Measurements from ENCODE around the gene FRAT1. TPM values are rescaled to one million over a fixed set of nuclear protein-coding genes. Genes with fewer than 3 reads are reported as not detected.

Gene FRAT1
- total RNA-seq, 6 experiments from 2014 or later = 3.5 to 8.5 (median 7.4) TPM

- DNase-seq (no peak), ATAC-seq (peak in 2 of 4 donors; percentile 12 to 17)
- Histone ChIP-seq H3K4me3 (no peak overlapping the region), H3K27me3 (no peaks in the 10 kb centered on the region), H3K9me3 (no peaks in the 10 kb centered on the region), H3K4me1 (no peaks in the 10 kb centered on the region), H3K36me3 (no peaks in the 10 kb centered on the region), H3K27ac (no peak overlapping the region)
- no peak for TF ChIP-seq POLR2A (IDR thresholded peaks at IDR 0.05)
- TF ChIP-seq, protein P1, sequence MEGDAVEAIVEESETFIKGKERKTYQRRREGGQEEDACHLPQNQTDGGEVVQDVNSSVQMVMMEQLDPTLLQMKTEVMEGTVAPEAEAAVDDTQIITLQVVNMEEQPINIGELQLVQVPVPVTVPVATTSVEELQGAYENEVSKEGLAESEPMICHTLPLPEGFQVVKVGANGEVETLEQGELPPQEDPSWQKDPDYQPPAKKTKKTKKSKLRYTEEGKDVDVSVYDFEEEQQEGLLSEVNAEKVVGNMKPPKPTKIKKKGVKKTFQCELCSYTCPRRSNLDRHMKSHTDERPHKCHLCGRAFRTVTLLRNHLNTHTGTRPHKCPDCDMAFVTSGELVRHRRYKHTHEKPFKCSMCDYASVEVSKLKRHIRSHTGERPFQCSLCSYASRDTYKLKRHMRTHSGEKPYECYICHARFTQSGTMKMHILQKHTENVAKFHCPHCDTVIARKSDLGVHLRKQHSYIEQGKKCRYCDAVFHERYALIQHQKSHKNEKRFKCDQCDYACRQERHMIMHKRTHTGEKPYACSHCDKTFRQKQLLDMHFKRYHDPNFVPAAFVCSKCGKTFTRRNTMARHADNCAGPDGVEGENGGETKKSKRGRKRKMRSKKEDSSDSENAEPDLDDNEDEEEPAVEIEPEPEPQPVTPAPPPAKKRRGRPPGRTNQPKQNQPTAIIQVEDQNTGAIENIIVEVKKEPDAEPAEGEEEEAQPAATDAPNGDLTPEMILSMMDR (IDR thresholded peaks at IDR 0.05) = no peak
- intact Hi-C loops (cut with DNase I) = no loop called here
- WGBS (ENCODE audit: insufficient coverage, low coverage, low lambda C conversion rate, missing lambda C conversion rate) = 56% methylated on average over 3 of the region's 6 CpGs
Observed at GRCh38 chr10:97356318-97356914, 37.3 kb downstream of the FRAT1 start.

DNA sequence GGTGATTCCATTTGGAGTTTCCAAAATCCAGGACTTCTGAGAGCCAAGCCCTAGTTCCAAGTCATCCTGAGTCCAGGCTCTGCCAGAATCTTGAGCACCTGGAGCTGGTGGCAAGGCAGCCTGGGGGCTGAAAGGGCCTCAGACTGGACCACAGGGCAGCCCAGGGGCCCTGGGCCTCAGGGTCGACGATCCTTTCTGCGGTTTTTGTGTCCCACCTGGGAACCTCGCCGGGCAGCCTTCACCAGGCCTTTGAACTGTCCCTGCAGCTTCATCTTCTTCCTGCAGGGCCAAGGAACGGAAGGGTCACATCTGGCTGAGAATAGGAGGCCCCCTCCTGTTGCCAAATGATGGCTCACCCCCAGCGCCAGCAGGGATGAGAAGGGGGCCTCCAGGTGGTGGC lies 37.8 kb downstream of the FRAT1 start:
- H3K9me3 ChIP-seq = no peaks in the 10 kb centered on the region
- H3K27ac ChIP-seq = no peak overlapping the region
- 94% methylated on average over 6 of the region's 7 CpGs for WGBS (ENCODE audit: insufficient coverage, low coverage, low lambda C conversion rate, missing lambda C conversion rate)
- intact Hi-C loops (cut with DNase I) = no loop called here
- DNase-seq = no peak
- H3K4me3 ChIP-seq = no peak overlapping the region
- TF ChIP-seq POLR2A (IDR thresholded peaks at IDR 0.05) = no peak
- no peaks in the 10 kb centered on the region for H3K36me3 ChIP-seq
- H3K4me1 ChIP-seq = no peaks in the 10 kb centered on the region
- no peaks in the 10 kb centered on the region for H3K27me3 ChIP-seq
- no peak for ATAC-seq

GRCh38 chr10:97358349-97358748 lies 39.3 kb downstream of the FRAT1 start:
- H3K4me1 ChIP-seq = peaks cover 0 to 3% (median 0%) of the 10 kb centered on the region in 4 donors
- no peak overlapping the region for H3K27ac ChIP-seq
- DNase-seq = no peak
- intact Hi-C loops (cut with DNase I) = no loop called here
- no CpG with 5 or more reads among the region's 4 CpGs for WGBS (ENCODE audit: insufficient coverage, low coverage, low lambda C conversion rate, missing lambda C conversion rate)
- no peak overlapping the region for H3K4me3 ChIP-seq
- H3K36me3 ChIP-seq = peaks cover 0 to under 1% (median 0%) of the 10 kb centered on the region in 4 donors
- no peak for ATAC-seq
- no peaks in the 10 kb centered on the region for H3K27me3 ChIP-seq
- no peaks in the 10 kb centered on the region for H3K9me3 ChIP-seq
- TF ChIP-seq, protein P1 (IDR thresholded peaks at IDR 0.05) = no peak
- TF ChIP-seq POLR2A (IDR thresholded peaks at IDR 0.05) = no peak

GRCh38 chr10:97358781-97359180 lies 39.7 kb downstream of the FRAT1 start:
- WGBS (ENCODE audit: insufficient coverage, low coverage, low lambda C conversion rate, missing lambda C conversion rate) = 38% methylated on average over 1 of the region's 3 CpGs
- H3K27me3 ChIP-seq = no peaks in the 10 kb centered on the region
- no peak overlapping the region for H3K27ac ChIP-seq
- intact Hi-C loops (cut with DNase I) = no loop called here
- no peak for DNase-seq
- no peaks in the 10 kb centered on the region for H3K9me3 ChIP-seq
- H3K4me1 ChIP-seq = peaks cover 0 to 3% (median 0%) of the 10 kb centered on the region in 4 donors
- TF ChIP-seq POLR2A (IDR thresholded peaks at IDR 0.05) = no peak
- TF ChIP-seq, protein P1 (IDR thresholded peaks at IDR 0.05) = no peak
- ATAC-seq = no peak
- no peak overlapping the region for H3K4me3 ChIP-seq
- H3K36me3 ChIP-seq = peaks cover 0 to 4% (median 0%) of the 10 kb centered on the region in 4 donors

DNA sequence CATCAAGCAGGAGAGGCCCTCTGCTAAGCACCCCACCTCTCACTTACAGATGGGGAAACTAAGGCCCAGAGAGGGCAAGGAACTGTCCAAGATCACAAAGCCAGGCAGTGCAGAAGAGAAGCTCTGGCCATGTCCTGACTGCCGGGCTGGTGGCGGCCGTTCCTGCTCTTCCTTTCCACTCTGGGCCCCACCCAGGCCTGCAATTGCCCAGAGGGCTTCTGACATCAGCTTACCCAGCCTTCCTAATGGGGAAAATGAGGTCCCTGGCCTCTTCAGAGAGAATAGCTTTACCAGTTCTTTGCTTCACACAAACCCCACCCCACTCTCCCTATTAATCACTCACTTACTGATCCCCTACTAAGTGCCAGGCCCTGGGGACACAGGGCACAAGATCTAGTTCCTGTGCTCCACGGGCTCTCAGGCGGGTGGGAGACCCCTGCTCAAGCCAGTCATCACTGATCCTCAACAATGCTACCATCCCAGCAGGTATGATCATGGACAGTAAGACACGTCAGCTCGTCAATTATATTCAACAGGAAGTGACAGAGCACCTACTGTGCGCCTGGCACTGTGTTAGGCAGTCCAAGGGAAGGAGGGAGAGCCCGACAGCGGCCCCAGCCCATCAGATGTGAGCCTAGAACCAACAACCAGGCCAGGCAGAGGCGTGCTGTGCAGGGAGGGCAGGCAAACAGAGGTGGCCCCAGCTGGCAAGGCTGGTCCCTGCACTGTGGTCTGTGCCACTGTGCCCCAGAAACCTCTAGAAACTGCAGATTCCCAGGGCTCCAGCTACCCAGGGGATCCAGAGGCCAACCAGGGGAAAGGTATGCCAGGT lies 41.9 kb downstream of the FRAT1 start:
- WGBS (ENCODE audit: insufficient coverage, low coverage, low lambda C conversion rate, missing lambda C conversion rate) = 96% methylated on average over 5 of the region's 11 CpGs
- no peak overlapping the region for H3K4me3 ChIP-seq
- H3K27me3 ChIP-seq = no peaks in the 10 kb centered on the region
- ATAC-seq (no peak), DNase-seq (no peak)
- H3K9me3 ChIP-seq = no peaks in the 10 kb centered on the region
- intact Hi-C loops (cut with DNase I) = no loop called here
- H3K4me1 ChIP-seq = peaks cover 0 to 3% (median 0%) of the 10 kb centered on the region in 4 donors
- peaks cover 0 to 4% (median 0%) of the 10 kb centered on the region in 4 donors for H3K36me3 ChIP-seq
- no peak overlapping the region for H3K27ac ChIP-seq
- TF ChIP-seq POLR2A (IDR thresholded peaks at IDR 0.05) = no peak
- TF ChIP-seq, protein P1 (IDR thresholded peaks at IDR 0.05) = no peak
